HL-60 (cell line): Measurements from ENCODE around the gene CPXM1.

ENCODE experiments used
- DNase-seq, 2 experiments: peaks; one replicate each; pipeline ENCODE4 v3.0.0-alpha.2; 2010 to 2020; ENCODE audit warnings: low read depth in 1 of 2, low spot score in 1 of 2
- H3K27ac ChIP-seq: fragments of 250-450 bp; sonication (Bioruptor Pico); replicated peaks from 2 replicates; pipeline ENCODE4 v1.5.1; 2020; ENCODE audit warnings: mild to moderate bottlenecking, moderate library complexity
- H3K27me3 ChIP-seq: fragments of 250-450 bp; sonication (Bioruptor Pico); 2 replicates; pipeline ENCODE4 v1.5.1; 2021; ENCODE audit warnings: mild to moderate bottlenecking, moderate library complexity; ENCODE audit not compliant: insufficient read depth, poor library complexity, severe bottlenecking
- H3K4me3 ChIP-seq: replicated peaks from 2 replicates; pipeline ENCODE4 v1.5.1; 2011; ENCODE audit warnings: mild to moderate bottlenecking, control low read depth, low read length; ENCODE audit not compliant: insufficient read depth
- GABPA ChIP-seq: IDR thresholded peaks from 2 replicates; pipeline ENCODE4 v1.6.1; 2012; ENCODE audit warnings: low read depth
- POLR2AphosphoS5 ChIP-seq: IDR thresholded peaks from 2 replicates; pipeline ENCODE4 v1.6.1; 2012; ENCODE audit warnings: low read depth
- SPI1 ChIP-seq: IDR thresholded peaks from 2 replicates; pipeline ENCODE4 v1.6.1; 2012; ENCODE audit warnings: low read depth, mild to moderate bottlenecking, borderline replicate concordance
- TF ChIP-seq, protein P1 (sequence below): IDR thresholded peaks from one replicate; pipeline ENCODE4 v1.5.1; 2011; ENCODE audit warnings: low read length, control low read depth, inconsistent platforms; ENCODE audit not compliant: insufficient read depth
- TF ChIP-seq, protein P2 (sequence below): IDR thresholded peaks from 2 replicates; pipeline ENCODE4 v1.6.1; 2012; ENCODE audit warnings: low read depth; ENCODE audit not compliant: insufficient replicate concordance

Gene CPXM1

DNA sequence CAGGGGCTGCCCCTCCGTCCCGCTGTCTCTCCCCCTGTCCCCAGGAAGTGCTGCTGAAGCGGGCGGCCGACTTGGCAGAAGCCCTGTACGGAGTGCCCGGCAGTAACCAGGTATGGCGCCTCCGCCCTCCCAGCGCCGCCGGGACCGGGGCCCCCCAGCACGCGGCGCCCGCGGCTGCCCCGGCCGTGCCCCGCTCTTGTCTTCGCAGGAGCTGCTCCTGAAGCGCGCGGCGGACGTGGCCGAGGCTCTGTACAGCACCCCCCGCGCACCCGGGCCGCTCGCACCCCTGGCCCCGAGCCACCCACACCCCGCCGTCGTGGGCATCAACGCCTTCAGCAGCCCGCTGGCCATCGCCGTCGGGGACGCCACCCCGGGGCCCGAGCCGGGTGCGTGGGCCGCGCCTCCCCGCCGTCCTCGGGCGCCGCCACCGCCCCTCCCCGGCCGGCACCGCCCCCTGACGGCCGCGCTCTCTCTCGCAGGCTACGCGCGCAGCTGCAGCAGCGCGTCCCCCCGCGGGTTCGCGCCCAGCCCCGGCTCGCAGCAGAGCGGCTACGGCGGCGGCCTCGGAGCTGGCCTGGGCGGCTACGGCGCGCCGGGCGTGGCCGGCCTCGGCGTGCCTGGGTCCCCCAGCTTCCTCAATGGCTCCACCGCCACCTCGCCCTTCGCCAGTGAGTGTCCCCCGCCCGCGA, 48.4 kb downstream of the CPXM1 start:
- Histone ChIP-seq H3K27ac (no peak overlapping the region), H3K4me3 (peak overlapping the region; percentile 40), H3K27me3 (peaks cover 36% of the 10 kb centered on the region)
- DNase-seq, result peak in 1 of 2 experiments; percentile 21
- TF ChIP-seq SPI1 (no peak), GABPA (no peak), POLR2AphosphoS5 (no peak)
- TF ChIP-seq, protein P1, sequence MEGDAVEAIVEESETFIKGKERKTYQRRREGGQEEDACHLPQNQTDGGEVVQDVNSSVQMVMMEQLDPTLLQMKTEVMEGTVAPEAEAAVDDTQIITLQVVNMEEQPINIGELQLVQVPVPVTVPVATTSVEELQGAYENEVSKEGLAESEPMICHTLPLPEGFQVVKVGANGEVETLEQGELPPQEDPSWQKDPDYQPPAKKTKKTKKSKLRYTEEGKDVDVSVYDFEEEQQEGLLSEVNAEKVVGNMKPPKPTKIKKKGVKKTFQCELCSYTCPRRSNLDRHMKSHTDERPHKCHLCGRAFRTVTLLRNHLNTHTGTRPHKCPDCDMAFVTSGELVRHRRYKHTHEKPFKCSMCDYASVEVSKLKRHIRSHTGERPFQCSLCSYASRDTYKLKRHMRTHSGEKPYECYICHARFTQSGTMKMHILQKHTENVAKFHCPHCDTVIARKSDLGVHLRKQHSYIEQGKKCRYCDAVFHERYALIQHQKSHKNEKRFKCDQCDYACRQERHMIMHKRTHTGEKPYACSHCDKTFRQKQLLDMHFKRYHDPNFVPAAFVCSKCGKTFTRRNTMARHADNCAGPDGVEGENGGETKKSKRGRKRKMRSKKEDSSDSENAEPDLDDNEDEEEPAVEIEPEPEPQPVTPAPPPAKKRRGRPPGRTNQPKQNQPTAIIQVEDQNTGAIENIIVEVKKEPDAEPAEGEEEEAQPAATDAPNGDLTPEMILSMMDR, result no peak
- TF ChIP-seq, protein P2, sequence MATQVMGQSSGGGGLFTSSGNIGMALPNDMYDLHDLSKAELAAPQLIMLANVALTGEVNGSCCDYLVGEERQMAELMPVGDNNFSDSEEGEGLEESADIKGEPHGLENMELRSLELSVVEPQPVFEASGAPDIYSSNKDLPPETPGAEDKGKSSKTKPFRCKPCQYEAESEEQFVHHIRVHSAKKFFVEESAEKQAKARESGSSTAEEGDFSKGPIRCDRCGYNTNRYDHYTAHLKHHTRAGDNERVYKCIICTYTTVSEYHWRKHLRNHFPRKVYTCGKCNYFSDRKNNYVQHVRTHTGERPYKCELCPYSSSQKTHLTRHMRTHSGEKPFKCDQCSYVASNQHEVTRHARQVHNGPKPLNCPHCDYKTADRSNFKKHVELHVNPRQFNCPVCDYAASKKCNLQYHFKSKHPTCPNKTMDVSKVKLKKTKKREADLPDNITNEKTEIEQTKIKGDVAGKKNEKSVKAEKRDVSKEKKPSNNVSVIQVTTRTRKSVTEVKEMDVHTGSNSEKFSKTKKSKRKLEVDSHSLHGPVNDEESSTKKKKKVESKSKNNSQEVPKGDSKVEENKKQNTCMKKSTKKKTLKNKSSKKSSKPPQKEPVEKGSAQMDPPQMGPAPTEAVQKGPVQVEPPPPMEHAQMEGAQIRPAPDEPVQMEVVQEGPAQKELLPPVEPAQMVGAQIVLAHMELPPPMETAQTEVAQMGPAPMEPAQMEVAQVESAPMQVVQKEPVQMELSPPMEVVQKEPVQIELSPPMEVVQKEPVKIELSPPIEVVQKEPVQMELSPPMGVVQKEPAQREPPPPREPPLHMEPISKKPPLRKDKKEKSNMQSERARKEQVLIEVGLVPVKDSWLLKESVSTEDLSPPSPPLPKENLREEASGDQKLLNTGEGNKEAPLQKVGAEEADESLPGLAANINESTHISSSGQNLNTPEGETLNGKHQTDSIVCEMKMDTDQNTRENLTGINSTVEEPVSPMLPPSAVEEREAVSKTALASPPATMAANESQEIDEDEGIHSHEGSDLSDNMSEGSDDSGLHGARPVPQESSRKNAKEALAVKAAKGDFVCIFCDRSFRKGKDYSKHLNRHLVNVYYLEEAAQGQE, result no peak

DNA sequence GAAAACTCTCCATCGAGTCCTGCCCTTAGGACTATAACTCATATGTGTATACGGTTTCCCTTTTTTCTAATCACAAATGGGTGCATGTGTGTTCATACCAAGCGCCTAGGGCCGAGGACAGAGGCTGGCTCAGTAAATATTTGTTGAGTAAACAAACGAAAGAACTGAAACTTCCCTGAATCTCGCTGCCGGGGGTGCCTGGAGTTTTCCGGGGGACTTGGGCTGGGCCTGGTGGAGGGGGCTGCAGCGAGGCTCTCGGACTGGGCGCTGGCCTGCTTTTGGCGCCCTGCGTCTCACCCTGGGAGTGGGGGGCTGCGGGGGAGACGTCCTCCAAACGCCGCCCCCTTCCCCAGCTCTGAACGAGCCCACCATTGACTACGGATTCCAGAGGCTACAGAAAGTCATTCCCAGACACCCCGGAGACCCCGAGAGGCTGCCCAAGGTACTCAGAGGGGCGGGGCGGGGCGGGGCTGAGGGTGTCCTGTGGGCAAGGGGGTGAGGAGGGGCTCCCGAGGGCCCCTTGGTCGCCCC, 49.0 kb downstream of the CPXM1 start:
- Histone ChIP-seq H3K27me3 (peaks cover 34% of the 10 kb centered on the region), H3K4me3 (peak overlapping the region; percentile 18; the same call in 1 of the 2 replicates), H3K27ac (no peak overlapping the region)
- DNase-seq, result no peak
- TF ChIP-seq, protein P1, result no peak
- TF ChIP-seq, protein P2, result no peak
- TF ChIP-seq SPI1 (no peak), GABPA (no peak), POLR2AphosphoS5 (no peak)

DNA sequence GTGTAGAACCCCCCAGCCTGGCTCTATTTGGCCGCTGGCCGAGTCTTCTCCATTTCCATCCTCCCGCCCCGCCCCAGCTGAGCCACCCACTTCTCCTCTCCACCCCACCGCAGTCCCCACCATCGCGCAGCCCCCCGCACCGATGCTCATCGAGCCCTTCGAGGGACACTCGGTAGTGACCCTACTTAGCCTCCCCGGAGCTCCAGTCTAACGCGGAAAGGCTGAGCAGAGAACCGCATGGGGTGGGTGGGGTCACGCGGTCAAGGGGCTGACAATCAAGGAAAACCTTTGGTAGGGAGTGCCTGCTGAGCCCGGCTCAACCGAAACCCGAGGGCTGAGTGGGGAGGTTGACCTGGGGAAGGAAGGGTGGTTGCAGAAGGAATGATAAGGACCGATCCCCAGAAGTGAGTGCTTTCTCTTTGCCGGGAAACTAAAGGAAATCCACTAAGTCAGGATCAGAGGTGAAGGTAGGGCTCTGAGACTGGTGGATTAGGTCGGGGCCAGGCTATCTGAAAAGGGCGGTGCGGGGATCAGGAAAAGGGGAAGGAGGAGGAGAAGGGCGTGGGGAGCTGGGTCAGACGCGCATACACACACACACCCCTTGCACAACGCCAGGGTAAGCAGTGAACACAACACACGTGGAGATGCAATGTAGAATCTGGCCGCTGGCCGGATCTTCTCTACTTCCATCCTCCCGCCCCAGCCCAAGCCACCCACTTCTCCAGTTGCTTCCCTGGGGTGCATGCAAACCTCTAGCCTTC, 49.8 kb downstream of the CPXM1 start:
- TF ChIP-seq SPI1 (peak; percentile 42; the same call in 1 of the 2 replicates), GABPA (no peak)
- peaks cover 34% of the 10 kb centered on the region for H3K27me3 ChIP-seq
- H3K27ac ChIP-seq, result no peak overlapping the region
- peak; percentile 85 to 90 for DNase-seq
- peak overlapping the region; percentile 13; the same call in 1 of the 2 replicates for H3K4me3 ChIP-seq

DNA sequence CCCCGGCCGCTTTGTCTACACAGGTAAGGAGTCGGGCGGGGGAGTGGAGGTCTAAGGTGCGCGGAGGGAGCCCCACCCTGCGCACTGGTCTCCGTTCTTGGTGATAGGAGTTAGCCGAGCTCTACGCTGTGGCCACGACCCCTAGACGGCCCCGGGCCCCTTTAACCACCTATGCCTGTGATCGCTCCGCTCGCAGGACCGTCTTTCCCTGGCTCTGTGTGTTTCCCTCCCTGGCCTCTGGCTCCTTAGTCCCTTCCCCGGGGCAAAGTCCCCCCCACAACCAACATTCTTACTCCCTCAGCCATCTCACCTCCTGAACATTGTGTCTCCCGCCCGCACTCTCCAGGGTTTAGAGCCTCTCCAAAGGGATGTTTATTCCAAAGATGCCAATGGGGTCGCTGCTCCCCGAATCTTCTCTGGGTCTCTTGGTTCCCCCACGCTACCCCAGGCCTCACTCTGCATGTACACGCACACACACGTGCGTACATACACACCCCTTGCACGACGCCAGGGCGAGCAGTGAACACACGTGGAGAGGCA, 50.4 kb downstream of the CPXM1 start:
- no peak overlapping the region for H3K27ac ChIP-seq
- peaks cover 33% of the 10 kb centered on the region for H3K27me3 ChIP-seq
- no peak overlapping the region for H3K4me3 ChIP-seq
- no peak for DNase-seq
- no peak for TF ChIP-seq GABPA
- TF ChIP-seq, protein P2, result no peak
- TF ChIP-seq, protein P1, result no peak
